GM23248 (cell line): Measurements from ENCODE around the gene FAM204A. TPM values are rescaled to one million over a fixed set of nuclear protein-coding genes. Genes with fewer than 3 reads are reported as not detected.
A peak's percentile ranks its signal among the peaks of the same experiment; 100 is the strongest.

ENCODE experiments used
- DNase-seq: peaks from one replicate; pipeline ENCODE4 v3.0.0-alpha.2; 2015
- H2AFZ ChIP-seq: fragments of 200-600 bp; sonication (generic); 2 replicates; pipeline ENCODE4 v1.6.1; 2016; ENCODE audit warnings: antibody characterized with exemption
- H3F3A ChIP-seq: fragments of 200-600 bp; sonication (generic); 2 replicates; pipeline ENCODE4 v1.6.1; 2016; ENCODE audit warnings: mild to moderate bottlenecking, antibody characterized with exemption, mixed run types; ENCODE audit not compliant: insufficient read depth
- H3K27ac ChIP-seq: fragments of 200-600 bp; sonication (generic); 2 replicates; pipeline ENCODE4 v1.5.1; 2016; ENCODE audit warnings: mild to moderate bottlenecking
- H3K27me3 ChIP-seq: fragments of 200-600 bp; sonication (generic); replicated peaks from 2 replicates; pipeline ENCODE4 v1.6.1; 2016; ENCODE audit warnings: mild to moderate bottlenecking; ENCODE audit not compliant: insufficient read depth
- H3K36me3 ChIP-seq: fragments of 200-600 bp; sonication (generic); 2 replicates; pipeline ENCODE4 v1.6.1; 2016; ENCODE audit warnings: low read depth, mild to moderate bottlenecking
- H3K4me1 ChIP-seq: fragments of 200-600 bp; sonication (generic); 2 replicates; pipeline ENCODE4 v1.6.1; 2016; ENCODE audit warnings: mild to moderate bottlenecking; ENCODE audit not compliant: insufficient read depth
- H3K4me2 ChIP-seq: fragments of 200-600 bp; sonication (generic); one replicate; pipeline ENCODE4 v1.6.1; 2016; ENCODE audit warnings: mild to moderate bottlenecking; ENCODE audit not compliant: unreplicated experiment
- H3K4me3 ChIP-seq: fragments of 200-600 bp; sonication (generic); 2 replicates; pipeline ENCODE4 v1.5.1; 2016; ENCODE audit warnings: mild to moderate bottlenecking
- H3K79me2 ChIP-seq: fragments of 200-600 bp; sonication (generic); 2 replicates; pipeline ENCODE4 v1.6.1; 2016; ENCODE audit warnings: mild to moderate bottlenecking; ENCODE audit not compliant: insufficient read depth
- H3K9ac ChIP-seq: fragments of 200-600 bp; sonication (generic); 2 replicates; pipeline ENCODE4 v1.6.1; 2016; ENCODE audit warnings: mild to moderate bottlenecking
- H3K9me2 ChIP-seq: fragments of 200-600 bp; sonication (generic); 2 replicates; pipeline ENCODE4 v1.6.1; 2016; ENCODE audit warnings: mixed run types, mild to moderate bottlenecking, moderate library complexity; ENCODE audit not compliant: insufficient read depth
- H3K9me3 ChIP-seq: fragments of 200-600 bp; sonication (generic); one replicate; pipeline ENCODE4 v1.6.1; 2017; ENCODE audit warnings: low read depth
- H4K20me1 ChIP-seq: fragments of 200-600 bp; sonication (generic); 2 replicates; pipeline ENCODE4 v1.6.0; 2016; ENCODE audit not compliant: insufficient read depth
- EZH2 ChIP-seq: fragments of 200-600 bp; sonication (generic); IDR thresholded peaks from 2 replicates; pipeline ENCODE4 v1.6.1; 2018; ENCODE audit warnings: antibody characterized with exemption, mild to moderate bottlenecking; ENCODE audit not compliant: insufficient read depth, poor library complexity, severe bottlenecking
- EZH2phosphoT487 ChIP-seq: fragments of 200-600 bp; sonication (generic); IDR thresholded peaks from 2 replicates; pipeline ENCODE4 v1.6.1; 2018; ENCODE audit warnings: antibody characterized with exemption, moderate library complexity, mild to moderate bottlenecking, low read depth; ENCODE audit not compliant: insufficient read depth
- WGBS, 2 experiments: methylation state at CpG; one replicate each; pipeline ENCODE4 v1.1.6; 2015 to 2017; ENCODE audit warnings: low lambda C conversion rate in 2 of 2, low coverage in 1 of 2; ENCODE audit errors: missing lambda C conversion rate in 2 of 2; 5-methylcytosine and 5-hydroxymethylcytosine counted together
- in situ Hi-C: fragments of 300-500 bp; cut with MboI; formaldehyde crosslinking; loops from 2 replicates; pipeline ENCODE4 v1.15.0; 2020
- polyA plus RNA-seq: library from polyadenylated mRNA; unstranded; fragments of >200 nt; fragmentation: Nextera tagmentation; extraction: Ambion mirVana; gene quantifications from 2 replicates; pipeline ENCODE4 v1.2.1, GENCODE V29; 2016
- total RNA-seq: library from RNA; depleted of rRNA; stranded (reverse); fragments of >200 nt; shearing (Covaris generic); gene quantifications from 2 replicates; pipeline ENCODE4 v1.2.3, GENCODE V29; 2014

Gene FAM204A
- total and polyA plus RNA-seq, 2 experiments from 2014 or later, result 71.8 to 87.2 TPM

GRCh38 chr10:118343549-118343948 lies 1.4 kb upstream of the FAM204A start:
- Histone ChIP-seq H3K9ac (no peak overlapping the region), H3K79me2 (peaks cover 35% of the 10 kb centered on the region), H3F3A (no peaks in the 10 kb centered on the region), H3K36me3 (no peaks in the 10 kb centered on the region), H4K20me1 (no peaks in the 10 kb centered on the region), H3K9me3 (no peaks in the 10 kb centered on the region), H3K4me3 (no peak overlapping the region), H3K9me2 (no peaks in the 10 kb centered on the region), H3K27ac (no peak overlapping the region), H2AFZ (peak overlapping the region; percentile 97), H3K4me1 (peaks cover 26% of the 10 kb centered on the region), H3K27me3 (no peaks in the 10 kb centered on the region), H3K4me2 (no peak overlapping the region)
- no peak for TF ChIP-seq EZH2
- TF ChIP-seq EZH2phosphoT487, result no peak
- WGBS, 2 experiments, result 92 to 96% methylated on average over 3 of the region's 3 CpGs
- in situ Hi-C loops, result no loop called here
- no peak for DNase-seq

DNA sequence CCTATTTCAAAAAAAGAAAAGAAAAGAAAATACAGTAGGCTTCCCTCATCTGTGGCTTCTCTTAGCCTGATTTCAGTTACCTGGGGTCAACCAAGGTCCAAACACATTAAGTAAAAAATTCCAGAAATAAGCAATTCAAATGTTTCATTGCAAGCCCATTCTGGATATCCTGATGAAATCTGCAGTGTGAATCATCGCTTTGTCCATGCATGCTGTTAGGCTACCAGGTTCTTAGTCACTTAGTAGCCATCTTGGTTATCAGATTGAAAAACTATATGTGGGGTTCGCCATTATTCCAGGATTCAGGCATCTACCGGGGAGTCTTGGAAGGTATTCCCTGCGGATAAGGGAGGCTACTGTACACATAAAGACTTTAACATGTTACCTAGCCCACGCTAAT lies 991 bp upstream of the FAM204A start:
- Histone ChIP-seq H3K9ac (no peak overlapping the region), H4K20me1 (no peaks in the 10 kb centered on the region), H3K4me2 (no peak overlapping the region), H3K27me3 (no peaks in the 10 kb centered on the region), H3K9me2 (no peaks in the 10 kb centered on the region), H3K4me1 (peaks cover 26% of the 10 kb centered on the region), H3K4me3 (no peak overlapping the region), H3K36me3 (no peaks in the 10 kb centered on the region), H3K9me3 (no peaks in the 10 kb centered on the region), H3K79me2 (peaks cover 39% of the 10 kb centered on the region), H2AFZ (peak overlapping the region; percentile 97), H3F3A (no peaks in the 10 kb centered on the region), H3K27ac (peak overlapping the region; percentile 64; the same call in 1 of the 2 replicates)
- TF ChIP-seq EZH2phosphoT487 (no peak), EZH2 (no peak)
- in situ Hi-C loops, result no loop called here
- peak; percentile 81 for DNase-seq
- WGBS, 2 experiments, result 93 to 95% methylated on average over 5 of the region's 5 CpGs

DNA sequence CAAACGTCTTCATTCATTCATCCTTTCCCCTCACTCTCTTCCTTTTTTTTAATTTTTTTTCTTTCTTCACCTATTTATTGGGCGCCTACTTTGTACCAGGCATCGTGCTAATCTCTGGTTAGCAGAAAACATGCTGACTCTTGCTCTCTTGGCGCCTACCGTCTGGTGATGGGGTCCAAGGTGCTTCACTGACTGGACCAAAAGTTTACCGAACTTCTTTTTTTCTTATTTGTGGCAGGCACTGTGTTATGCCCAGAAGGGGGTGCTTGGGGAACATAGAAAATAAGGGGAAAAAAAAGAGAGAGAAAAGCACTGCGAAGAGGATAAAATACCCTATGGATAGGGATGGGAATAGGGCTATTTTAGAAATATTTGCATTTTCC lies 505 bp upstream of the FAM204A start:
- H3K4me1 ChIP-seq, result peaks cover 26% of the 10 kb centered on the region
- H3K9me2 ChIP-seq, result no peaks in the 10 kb centered on the region
- no peaks in the 10 kb centered on the region for H3F3A ChIP-seq
- H3K9me3 ChIP-seq, result no peaks in the 10 kb centered on the region
- H3K36me3 ChIP-seq, result no peaks in the 10 kb centered on the region
- TF ChIP-seq EZH2, result no peak
- TF ChIP-seq EZH2phosphoT487, result no peak
- WGBS, 2 experiments, result 50 to 51% methylated on average over 7 of the region's 7 CpGs
- no peaks in the 10 kb centered on the region for H3K27me3 ChIP-seq
- peak overlapping the region; percentile 91 for H3K4me3 ChIP-seq
- in situ Hi-C loops, result no loop called here
- peak; percentile 10 for DNase-seq
- no peaks in the 10 kb centered on the region for H4K20me1 ChIP-seq
- peak overlapping the region; percentile 64 for H3K27ac ChIP-seq
- peaks cover 44% of the 10 kb centered on the region for H3K79me2 ChIP-seq
- H3K9ac ChIP-seq, result peak overlapping the region; percentile 86
- peak overlapping the region; percentile 97 for H2AFZ ChIP-seq
- peak overlapping the region; percentile 73 for H3K4me2 ChIP-seq

DNA sequence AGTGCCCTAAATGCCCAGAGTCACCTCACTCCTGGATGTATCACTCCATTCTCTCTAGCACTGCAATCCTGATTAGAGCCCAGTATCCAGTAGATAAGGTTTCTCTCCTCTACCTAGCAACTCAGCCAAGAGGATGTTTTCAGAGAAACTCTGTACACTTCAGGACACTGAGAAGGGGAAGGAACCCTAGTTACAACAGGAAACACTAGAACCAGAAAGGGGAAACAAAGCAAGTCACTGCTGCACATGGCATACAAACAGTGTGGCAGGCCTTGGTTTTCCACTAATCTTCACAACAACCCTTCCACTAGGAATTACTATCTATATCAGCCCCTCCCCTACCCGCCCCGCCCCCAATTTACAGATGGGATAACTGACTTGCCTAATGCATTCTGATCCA lies 1.6 kb downstream of the FAM204A start:
- no peaks in the 10 kb centered on the region for H3K27me3 ChIP-seq
- in situ Hi-C loops, result no loop called here
- no peak for DNase-seq

GRCh38 chr10:118339111-118339510 lies 3.0 kb downstream of the FAM204A start:
- no peak overlapping the region for H3K27ac ChIP-seq
- peaks cover 18% of the 10 kb centered on the region for H3K36me3 ChIP-seq
- H3K27me3 ChIP-seq, result no peaks in the 10 kb centered on the region
- H3K9ac ChIP-seq, result no peak overlapping the region
- in situ Hi-C loops, result no loop called here
- no peaks in the 10 kb centered on the region for H3K9me2 ChIP-seq
- WGBS, 2 experiments, result 39 to 40% methylated on average over 3 of the region's 3 CpGs
- DNase-seq, result no peak
- peaks cover 67% of the 10 kb centered on the region for H3K79me2 ChIP-seq
- no peaks in the 10 kb centered on the region; the same call in 1 of the 2 replicates for H3F3A ChIP-seq
- no peaks in the 10 kb centered on the region for H3K9me3 ChIP-seq
- H3K4me3 ChIP-seq, result no peak overlapping the region
- peaks cover 26% of the 10 kb centered on the region for H3K4me1 ChIP-seq
- H4K20me1 ChIP-seq, result no peaks in the 10 kb centered on the region
- no peak overlapping the region for H3K4me2 ChIP-seq
- no peak overlapping the region for H2AFZ ChIP-seq
- no peak for TF ChIP-seq EZH2
- no peak for TF ChIP-seq EZH2phosphoT487

More for the DNA sequence above, 1.6 kb downstream of the FAM204A start:
- Histone ChIP-seq H3K9ac (peak overlapping the region; percentile 86; the same call in 1 of the 2 replicates), H3K36me3 (peaks cover 5% of the 10 kb centered on the region), H3K4me3 (peak overlapping the region; percentile 91), H2AFZ (no peak overlapping the region), H3K27ac (no peak overlapping the region), H3K4me1 (peaks cover 26% of the 10 kb centered on the region), H3F3A (no peaks in the 10 kb centered on the region; the same call in 1 of the 2 replicates), H3K9me2 (no peaks in the 10 kb centered on the region), H3K4me2 (peak overlapping the region; percentile 97), H3K79me2 (peaks cover 64% of the 10 kb centered on the region), H4K20me1 (no peaks in the 10 kb centered on the region), H3K9me3 (no peaks in the 10 kb centered on the region)
- 74 to 92% methylated on average over 2 of the region's 2 CpGs for WGBS, 2 experiments
- TF ChIP-seq EZH2, result no peak
- no peak for TF ChIP-seq EZH2phosphoT487
